NK-92 treated with Interleukin-12 subunit alpha and Interleukin-12 subunit beta, amount 100 ng/mL, for 24 hours (cell line): Measurements from ENCODE around the gene SSRP1.
"Not testable (repeated sequence)": the region's sequence is repeated elsewhere in the genome, so short reads cannot be mapped to it uniquely, and the experiment has no call there.

Experiments
- DNase-seq: peaks from one replicate; lab custom pipeline; 2025; lab: John Stamatoyannopoulos, UW

The SSRP1 gene, protein sequence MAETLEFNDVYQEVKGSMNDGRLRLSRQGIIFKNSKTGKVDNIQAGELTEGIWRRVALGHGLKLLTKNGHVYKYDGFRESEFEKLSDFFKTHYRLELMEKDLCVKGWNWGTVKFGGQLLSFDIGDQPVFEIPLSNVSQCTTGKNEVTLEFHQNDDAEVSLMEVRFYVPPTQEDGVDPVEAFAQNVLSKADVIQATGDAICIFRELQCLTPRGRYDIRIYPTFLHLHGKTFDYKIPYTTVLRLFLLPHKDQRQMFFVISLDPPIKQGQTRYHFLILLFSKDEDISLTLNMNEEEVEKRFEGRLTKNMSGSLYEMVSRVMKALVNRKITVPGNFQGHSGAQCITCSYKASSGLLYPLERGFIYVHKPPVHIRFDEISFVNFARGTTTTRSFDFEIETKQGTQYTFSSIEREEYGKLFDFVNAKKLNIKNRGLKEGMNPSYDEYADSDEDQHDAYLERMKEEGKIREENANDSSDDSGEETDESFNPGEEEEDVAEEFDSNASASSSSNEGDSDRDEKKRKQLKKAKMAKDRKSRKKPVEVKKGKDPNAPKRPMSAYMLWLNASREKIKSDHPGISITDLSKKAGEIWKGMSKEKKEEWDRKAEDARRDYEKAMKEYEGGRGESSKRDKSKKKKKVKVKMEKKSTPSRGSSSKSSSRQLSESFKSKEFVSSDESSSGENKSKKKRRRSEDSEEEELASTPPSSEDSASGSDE

DNA sequence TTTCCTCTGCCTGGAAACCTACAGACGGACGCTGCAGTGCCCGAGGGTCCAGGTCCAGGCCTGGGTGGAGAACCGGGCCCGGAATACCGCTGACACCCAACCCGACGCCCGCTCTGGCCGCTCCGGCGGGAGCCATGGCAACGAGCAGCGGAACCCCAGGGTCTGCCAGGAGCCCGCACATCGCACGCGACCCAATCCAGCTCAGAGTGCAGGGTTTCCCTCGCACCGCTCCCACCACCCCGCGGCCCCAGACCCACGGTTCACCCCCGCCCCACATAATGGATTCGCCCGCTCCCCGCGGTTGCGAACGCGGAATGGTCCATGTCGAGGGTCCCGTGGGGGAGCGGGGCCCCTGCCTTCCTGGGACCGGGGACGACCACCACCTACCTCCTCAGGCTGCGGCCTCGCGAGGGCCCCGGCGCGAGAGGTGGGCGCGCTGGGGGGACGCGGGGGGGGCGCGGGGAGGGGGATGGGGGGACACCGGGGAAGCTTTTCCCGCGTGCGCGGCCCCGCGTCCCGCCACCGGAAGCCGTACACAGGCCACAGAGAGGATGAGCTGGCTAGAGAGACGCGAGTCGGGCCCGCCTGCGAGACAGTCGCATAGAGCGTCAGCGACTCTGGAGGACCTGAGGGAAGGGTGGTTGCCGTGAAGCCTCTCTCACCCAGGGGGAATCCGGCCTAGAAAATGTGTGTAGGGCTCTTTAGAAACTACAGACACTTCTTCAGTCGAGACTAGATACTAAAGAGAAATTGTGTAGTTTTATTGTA lies at the start of gene SSRP1:
SSRP1 (minus strand) TSS at position 550 of the 768 bp plus-strand sequence. CDS start 771 bp downstream, outside the sequence.
- DNase-seq: peak; percentile 68

DNA sequence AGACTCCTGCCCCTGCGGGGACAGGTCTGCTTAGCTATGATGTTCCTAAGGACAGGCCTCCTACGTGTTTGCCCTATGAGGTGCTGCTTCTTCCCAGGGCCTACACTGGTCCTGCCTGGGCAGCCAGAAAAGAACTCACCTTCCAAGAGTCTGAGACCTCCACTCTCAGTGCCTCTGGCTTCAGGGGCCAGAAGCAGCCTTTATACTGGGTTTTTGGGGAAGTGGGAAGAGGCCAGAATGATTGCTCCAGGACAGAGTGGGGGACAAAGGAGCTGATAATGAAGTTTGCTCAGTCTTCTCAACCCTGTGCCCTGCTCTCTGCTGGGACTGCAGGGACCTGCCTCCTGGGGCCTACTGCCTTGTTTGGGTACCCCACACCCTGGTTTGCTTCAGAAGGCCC lies 45.3 kb upstream of the SSRP1 start, which contains the start of gene PRG3:
PRG3 (minus strand) TSS at position 176 of the 400 bp plus-strand sequence. CDS start 442 bp downstream, outside the sequence.
- DNase-seq: no peak

DNA sequence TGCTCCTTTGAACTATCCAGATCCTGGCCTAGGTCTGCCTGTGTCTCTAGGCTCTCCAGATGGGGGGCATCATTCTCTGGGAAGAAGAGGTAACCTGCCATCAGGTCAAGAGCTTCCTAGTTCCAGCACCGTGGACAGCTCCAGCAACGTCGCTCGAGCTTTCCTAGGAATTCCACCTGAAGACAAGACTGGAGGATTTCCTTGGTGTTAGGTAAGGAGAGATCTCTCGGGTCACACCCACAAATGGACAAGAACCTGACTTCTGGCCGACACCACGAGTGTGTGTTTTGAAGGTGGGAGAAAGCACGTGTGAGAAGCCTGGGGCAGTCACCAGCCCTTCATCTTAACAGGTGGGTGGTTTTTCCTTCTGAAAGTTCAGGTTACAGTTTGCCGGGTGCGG lies 44.0 kb upstream of the SSRP1 start:
- DNase-seq: no peak

DNA sequence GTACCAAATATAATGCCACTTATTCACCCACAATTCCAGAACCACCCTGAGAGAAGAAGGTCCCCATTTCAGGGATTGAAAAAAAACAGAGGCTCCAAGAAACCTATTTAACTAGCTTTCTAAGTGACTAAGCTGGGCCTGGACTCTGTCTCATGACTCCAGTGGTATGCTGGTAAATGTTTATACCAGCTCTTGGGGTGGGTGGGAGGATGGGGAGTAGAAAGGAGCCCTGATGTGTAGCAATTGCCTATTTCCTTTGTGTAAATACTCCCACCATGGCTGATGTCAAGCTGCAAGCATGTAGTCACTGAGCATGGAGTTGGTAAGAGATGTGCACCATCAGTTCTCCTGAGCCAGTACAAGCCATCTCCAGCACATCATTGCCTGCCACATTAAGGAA lies 42.5 kb upstream of the SSRP1 start:
- DNase-seq: no peak

DNA sequence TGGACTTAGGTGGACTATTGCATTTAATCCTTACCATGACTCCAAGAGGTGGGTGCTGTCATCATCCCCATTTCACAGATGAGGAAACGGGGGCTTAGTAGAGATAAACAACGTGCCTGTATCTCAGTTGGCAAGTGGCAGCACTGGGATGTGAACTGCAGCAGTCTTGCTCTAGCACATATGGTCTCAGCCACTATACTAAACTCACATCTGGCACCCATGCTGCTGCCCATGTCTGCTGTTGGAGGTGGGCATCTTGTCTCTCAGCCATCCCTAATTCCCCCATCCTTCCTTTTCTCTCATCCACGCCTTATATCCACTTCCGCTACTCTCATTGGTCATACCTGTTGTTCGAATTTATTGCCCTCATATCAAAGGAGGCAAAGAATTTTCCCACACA lies 41.4 kb upstream of the SSRP1 start:
- no peak for DNase-seq

DNA sequence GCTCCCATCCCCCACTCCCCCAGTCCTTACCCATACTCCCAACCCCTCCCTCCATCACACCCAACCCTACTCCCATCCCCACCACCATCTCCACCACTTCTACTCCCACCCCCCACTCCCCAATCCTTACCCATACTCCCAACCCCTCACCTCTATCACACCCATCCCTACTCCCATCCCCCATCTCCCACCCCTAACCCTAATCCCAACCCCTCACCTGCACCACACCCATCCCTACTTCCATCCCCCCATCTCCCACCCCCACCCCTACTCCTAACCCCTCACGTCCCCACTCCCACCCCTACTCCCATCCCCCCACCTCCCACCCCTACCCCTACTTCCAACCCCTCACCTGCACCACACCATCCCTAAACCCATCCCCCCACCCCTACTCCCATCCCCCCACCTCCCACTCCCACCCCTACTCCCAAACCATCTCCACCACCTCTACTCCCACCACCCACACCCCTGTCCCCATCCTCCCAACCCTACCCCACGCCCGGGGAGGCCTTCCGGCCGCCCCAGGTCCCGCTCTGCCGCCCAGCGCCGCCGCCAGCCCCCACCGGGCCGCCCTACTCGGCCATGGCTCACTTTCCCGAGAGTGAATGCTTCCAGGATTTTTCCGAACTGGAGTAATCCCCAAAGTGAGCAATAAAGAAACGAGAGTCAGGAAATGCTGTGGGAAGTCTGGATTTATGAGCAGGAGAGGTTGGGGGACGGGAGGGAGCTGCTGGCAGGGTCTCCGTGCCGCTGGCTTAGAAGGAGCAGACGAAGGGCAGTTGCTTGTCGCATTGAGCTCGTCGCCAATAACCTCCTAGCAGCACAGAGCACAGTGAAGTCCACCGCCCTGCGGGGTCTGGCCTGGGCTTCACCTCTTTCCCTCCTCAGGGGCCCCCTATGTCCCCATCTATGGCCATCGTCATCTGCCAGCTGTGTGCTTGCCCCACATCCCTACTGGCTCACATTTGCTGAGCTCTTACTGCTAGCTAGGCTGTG lies 40.7 kb upstream of the SSRP1 start:
- no peak for DNase-seq

DNA sequence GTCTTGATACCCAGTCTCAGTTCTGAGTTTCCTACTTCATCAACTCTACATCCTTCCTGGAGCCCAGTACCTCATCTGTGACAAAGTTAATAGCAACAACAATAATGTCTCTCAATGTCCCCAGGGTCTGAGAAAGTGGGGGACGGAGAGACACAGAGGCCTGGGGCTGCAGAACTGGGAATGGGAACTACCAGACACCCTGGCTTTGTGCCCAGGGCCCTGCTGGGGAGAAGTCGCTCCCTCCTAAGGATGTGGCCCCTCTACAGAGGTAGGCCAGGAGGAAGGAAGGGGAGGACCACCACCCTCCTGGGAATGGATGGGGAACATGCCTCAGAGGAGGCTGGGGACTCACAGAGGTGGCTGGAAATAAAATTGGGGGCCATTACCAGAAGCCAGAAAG lies 39.8 kb upstream of the SSRP1 start:
- DNase-seq: no peak

DNA sequence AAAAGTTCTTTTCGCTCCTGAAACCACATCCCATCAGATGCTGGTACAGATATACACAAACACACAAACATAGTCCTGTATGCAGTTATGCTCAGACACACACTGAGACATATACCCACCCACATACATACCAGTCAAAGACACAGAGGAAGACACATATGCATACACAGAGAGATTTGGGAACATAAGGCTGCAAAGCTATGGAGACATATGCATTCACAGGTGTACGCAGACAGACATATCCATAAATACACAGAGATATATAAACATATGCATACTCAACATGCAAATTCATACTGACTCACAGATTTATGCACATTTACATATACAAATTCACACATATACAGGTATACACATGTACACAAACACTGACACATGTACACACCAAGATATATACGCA lies 39.3 kb upstream of the SSRP1 start:
- no peak for DNase-seq

DNA sequence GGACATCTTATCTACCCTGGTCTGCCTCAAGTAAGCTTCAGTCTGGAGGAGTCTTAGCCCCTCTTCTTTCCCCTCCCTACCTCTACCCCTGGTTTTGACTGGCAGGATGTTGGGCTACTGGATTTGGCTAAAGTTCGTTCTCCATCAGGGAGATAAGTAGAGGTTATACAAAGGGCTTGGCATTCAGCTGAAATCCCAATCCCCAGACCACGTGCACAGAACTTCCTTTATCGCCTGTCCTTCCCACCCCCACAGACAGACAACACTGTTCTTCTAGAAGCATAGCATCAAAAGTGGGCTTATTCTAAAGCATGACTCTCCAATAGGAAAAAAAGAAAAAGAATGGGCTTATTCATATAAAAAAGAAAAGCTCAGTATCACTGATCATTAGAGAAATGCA lies 37.5 kb upstream of the SSRP1 start:
- DNase-seq: no peak

DNA sequence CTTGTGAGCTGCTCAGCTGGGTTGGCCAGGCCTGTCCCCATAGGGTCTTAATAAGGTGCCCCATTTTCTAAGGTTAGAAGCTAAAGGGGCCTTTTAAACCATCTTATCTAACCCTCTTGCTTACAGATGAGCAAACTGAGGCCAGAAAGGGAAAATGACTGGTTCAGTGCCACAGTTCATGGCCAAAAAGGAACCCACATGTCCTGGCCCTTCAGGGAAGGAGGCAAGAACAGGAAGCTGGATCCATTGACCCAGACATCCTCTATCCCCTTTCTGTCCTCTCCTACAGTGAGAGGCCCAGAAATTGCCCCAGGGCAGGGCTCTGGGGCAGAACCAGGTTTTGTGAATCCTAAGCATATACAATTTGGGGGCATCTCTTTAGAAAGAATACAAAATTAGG lies 35.2 kb upstream of the SSRP1 start:
- no peak for DNase-seq

DNA sequence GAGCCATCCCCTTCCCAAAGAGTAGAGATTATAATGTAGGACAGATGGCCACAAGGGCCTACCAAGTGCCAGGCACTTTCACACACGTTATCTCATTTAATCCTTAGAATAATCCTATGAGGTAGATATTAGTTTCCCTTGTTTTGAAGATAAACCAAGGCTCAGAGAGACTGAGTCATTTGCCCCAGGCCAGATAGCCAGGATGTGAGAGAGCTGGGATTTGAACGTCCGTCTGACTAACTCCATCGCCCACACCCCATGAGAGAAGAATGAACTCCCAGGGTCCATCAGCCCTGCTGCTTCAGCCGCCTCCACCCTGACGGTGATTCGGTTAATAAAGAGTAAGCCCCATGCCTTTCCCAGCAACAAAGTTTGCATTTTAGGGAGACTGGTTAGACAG lies 34.6 kb upstream of the SSRP1 start:
- no peak for DNase-seq

DNA sequence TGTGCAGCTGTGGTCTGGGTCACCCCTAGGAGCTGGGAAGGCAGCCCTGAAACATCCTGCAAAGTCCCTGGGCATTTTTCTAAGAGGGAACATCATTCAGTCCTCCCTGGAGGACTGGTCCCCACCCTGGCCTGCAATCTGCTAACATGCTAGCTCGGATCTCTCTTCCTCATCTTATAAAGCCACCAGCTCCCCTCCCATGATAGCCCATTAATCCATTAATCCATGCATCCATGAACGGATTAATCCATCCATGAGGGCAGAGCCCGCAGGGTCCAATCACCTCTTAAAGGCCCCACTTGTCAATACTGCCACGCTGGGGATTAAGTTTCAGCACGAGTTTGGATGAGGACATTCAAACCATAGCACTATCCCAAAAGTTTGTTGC lies 33.1 kb upstream of the SSRP1 start:
- DNase-seq: no peak

DNA sequence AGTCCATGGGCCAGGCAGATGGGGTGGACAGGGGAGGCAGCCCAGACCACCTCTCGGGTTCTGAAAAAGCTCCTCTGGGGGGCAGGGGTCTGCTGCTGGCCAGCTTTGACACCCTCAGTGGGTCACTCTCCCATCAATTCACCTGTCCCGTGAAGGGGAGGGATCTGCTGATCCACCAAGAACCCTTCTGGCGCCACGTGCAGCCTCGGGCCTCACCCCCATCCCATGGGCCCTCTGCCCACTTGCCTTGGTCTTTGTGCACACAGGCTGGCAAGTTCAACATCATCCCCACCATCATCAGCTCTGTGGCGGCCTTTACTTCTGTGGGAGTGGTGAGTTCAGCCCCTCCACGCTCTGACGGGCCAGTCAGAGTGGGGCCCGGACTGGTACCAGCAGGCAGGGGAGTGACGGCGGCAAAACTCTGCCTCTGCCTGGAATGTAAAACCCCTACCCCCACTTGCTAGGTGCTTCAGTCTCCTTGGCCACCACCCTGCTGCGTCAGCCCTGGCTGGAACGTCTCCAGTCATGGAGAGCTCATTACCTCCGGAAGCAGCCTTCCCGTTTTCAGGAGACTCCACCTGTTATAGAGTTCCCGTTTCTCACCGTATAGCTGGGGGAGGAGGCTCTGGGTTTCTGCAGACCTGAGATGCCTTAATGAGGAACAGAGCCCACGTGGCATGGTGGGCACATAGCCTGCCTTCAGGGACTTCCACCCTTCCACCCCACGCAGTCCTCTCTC lies 32.6 kb upstream of the SSRP1 start:
- no peak for DNase-seq

DNA sequence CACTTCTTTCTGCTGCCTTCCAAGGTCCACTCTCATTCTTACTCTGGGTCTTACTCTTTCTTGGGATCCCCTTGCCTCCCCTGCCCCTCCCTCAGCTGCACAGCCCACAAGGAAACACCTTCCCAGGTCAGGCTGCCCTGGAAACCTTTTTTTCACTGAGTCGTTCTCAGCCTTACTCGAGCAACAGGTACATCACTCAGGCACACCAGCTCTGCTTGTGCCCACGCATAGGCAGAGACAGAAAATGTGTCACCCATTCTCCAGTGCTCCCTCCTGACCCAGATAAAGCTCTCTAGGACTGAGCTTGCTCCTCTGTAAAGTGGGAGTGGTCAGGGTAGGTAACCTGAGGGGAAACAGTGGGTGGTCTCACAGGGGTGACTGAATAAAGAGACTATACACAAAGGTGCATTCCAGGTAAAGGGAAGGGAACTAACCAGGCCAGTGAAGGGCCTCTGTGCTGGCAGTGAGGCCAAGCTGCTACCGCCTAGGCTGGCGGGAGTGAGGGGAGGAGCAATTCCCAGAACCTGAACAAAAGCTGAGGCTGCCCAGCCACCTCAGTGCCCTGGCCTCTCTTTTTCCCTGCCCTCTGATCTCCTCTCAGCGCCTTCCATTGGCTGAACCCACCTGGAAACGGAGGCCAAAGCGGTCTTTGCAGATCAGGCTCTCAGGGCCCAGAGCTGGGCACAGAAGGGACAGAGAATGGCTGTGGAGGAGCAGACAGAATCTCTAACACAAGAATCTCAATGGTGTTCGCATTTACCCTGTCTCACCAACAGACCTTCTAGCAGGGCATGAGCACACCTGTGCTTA lies 29.4 kb upstream of the SSRP1 start:
- no peak for DNase-seq

DNA sequence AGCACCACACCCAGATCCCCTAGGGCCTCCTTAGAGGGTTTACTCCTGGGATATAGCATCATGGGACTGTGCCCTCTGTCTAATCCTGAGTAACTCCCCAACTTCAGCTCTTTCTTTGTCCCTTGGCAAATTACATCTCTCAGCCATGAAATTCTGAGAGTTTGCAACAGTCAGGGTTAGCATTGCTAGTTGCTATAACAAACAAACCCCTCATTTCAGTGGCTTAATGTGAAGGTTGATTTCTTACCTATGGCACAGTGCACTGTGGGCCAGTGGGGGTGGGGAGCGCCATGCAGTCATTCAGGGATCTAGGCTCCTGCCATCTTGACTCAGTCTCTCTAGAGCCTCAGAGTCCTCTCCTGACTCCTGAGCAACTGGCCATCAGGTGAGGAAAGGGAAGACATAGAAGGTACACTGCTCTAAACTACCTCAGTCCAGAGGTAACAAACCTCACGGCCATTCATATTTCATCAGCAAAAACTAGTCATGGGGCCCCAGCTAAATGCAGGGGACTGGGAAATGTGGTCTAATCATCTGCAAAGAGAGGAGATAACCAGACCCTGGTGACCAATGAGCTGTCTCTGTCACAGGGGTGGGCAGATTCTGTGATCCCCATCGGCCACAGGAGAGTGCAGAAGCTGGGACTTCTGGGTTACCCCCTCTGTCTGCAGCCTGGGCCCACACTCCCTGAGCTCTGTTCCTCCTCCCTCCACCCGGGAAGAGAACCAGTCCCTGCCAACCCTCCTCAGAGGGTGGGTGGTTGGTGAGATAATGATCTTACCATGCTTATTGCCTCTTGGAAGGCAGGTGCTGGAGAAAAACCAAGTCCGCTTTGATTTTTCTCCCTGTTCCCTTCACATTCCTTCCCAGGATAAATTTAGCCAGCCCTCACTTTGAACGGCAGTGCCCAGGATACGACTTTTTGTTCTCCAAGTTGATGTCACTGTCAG lies 27.7 kb upstream of the SSRP1 start:
- DNase-seq: no peak

DNA sequence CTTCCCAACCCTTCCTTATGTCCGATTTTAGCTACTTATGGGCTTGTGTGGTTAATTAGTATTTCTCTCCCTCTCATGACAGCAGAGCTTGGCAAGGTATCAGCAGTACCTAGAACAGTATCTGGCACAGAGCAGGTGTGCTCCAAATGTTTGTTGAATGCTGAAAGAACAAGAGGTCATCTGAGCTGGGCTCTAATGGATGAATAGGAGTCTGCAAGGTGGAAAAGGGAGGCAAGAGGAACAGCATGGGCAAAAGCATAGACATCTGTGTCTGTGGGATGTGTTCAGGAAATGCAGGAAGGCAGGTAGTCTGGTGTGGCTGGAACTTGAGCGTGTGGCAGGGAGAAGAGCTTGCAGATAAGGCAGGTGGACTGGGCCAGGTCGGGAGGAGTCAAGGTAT lies 26.2 kb upstream of the SSRP1 start:
- DNase-seq: no peak

DNA sequence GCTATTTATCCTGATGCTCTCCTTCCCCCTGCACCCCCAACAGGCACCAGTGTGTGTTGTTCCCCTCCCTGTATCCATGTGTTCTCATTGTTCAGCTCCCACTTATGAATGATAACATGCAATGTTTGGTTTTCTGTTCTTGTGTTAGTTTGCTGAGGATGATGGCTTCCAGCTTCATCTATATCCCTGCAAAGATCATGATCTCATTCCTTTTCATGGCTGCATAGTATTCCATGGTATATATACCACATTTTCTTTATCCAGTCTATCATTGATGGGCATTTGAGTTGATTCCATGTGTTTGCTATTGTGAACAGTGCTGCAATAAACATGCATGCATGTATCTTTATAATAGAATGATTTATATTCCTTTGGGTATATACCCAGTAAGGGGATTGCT lies 25.7 kb upstream of the SSRP1 start:
- DNase-seq: not testable (repeated sequence)

DNA sequence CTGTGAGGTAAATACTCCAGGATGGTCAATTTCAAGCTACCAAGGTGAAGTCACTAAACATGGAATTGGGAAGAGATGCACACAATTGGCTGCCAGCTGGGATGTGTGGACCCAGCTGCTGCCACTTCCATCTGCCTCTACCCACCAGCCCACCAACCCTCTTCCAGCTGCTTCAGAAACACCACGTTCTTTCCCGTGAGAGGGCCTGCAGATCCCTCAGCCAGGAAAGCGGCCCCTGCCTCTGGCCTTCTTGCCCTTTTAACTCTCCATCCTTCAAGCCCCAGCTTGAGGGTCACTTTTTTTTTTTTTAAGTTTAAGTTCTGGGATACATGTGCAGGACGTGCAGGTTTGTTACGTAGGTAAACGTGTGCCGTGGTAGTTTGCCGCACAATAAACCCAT lies 25.3 kb upstream of the SSRP1 start:
- no peak for DNase-seq
